Measurements from ENCODE around the gene NEU3. TPM values are rescaled to one million over a fixed set of nuclear protein-coding genes. Genes with fewer than 3 reads are reported as not detected.

NEU3 gene, protein sequence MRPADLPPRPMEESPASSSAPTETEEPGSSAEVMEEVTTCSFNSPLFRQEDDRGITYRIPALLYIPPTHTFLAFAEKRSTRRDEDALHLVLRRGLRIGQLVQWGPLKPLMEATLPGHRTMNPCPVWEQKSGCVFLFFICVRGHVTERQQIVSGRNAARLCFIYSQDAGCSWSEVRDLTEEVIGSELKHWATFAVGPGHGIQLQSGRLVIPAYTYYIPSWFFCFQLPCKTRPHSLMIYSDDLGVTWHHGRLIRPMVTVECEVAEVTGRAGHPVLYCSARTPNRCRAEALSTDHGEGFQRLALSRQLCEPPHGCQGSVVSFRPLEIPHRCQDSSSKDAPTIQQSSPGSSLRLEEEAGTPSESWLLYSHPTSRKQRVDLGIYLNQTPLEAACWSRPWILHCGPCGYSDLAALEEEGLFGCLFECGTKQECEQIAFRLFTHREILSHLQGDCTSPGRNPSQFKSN
- 6.0 TPM for polyA plus RNA-seq (2012; ENCODE audit: low read depth, missing spikeins)

- DNase-seq (ENCODE audit: insufficient read length, low spot score) (peak; percentile 77), FAIRE-seq (peak; percentile 99)
- no peak for TF ChIP-seq POU2F2 (IDR thresholded peaks at IDR 0.05; ENCODE audit: low read depth, low read length)
- TF ChIP-seq POLR2AphosphoS5 (IDR thresholded peaks at IDR 0.05; ENCODE audit: low read depth, low read length) = peak; percentile 88
- TF ChIP-seq POLR2A (IDR thresholded peaks at IDR 0.05; ENCODE audit: low read depth, low read length) = peak; percentile 81
- TF ChIP-seq PAX5 (IDR thresholded peaks at IDR 0.05; ENCODE audit: insufficient read depth, low read length, severe bottlenecking) = no peak
- TF ChIP-seq SPI1 (IDR thresholded peaks at IDR 0.05; ENCODE audit: low read depth, low read length) = no peak
- peak; percentile 44; the same call in 1 of the 2 replicates for TF ChIP-seq TAF1 (IDR thresholded peaks at IDR 0.05; ENCODE audit: low read depth, low read length)
These were observed at the start of gene NEU3 for GRCh38 chr11:74988541-74989259. Gene NEU3 (plus strand): TSS chr11:74988933. CDS start chr11:74989061, 128 bp downstream.

DNA sequence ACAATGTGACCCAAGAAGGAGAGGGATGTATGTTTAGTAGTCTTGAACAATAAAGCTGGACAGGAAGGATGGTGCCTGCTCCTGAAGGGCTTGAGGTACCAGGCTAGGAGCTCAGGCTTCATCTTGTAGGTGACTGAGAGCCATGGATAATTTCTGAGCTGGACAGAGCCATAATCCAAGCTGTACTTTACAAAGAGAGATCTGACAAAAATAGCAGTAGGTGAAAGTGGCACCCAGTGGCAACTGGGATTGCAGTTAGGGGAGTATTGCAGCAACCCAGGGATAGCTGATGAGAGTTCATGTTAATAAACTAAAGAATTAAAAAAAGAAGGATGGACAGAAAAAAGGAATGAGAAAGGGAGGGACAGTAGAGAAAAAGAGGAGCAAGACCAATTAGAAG, 47.2 kb upstream of the NEU3 start:
- DNase-seq (ENCODE audit: insufficient read length, low spot score) = no peak
- no peak for FAIRE-seq
- no peak for TF ChIP-seq POLR2AphosphoS5 (IDR thresholded peaks at IDR 0.05; ENCODE audit: low read depth, low read length)
- no peak for TF ChIP-seq POLR2A (IDR thresholded peaks at IDR 0.05; ENCODE audit: low read depth, low read length)
- TF ChIP-seq PAX5 (IDR thresholded peaks at IDR 0.05; ENCODE audit: insufficient read depth, low read length, severe bottlenecking) = no peak
- no peak for TF ChIP-seq SPI1 (IDR thresholded peaks at IDR 0.05; ENCODE audit: low read depth, low read length)
- TF ChIP-seq TAF1 (IDR thresholded peaks at IDR 0.05; ENCODE audit: low read depth, low read length) = no peak
- TF ChIP-seq POU2F2 (IDR thresholded peaks at IDR 0.05; ENCODE audit: low read depth, low read length) = no peak

DNA sequence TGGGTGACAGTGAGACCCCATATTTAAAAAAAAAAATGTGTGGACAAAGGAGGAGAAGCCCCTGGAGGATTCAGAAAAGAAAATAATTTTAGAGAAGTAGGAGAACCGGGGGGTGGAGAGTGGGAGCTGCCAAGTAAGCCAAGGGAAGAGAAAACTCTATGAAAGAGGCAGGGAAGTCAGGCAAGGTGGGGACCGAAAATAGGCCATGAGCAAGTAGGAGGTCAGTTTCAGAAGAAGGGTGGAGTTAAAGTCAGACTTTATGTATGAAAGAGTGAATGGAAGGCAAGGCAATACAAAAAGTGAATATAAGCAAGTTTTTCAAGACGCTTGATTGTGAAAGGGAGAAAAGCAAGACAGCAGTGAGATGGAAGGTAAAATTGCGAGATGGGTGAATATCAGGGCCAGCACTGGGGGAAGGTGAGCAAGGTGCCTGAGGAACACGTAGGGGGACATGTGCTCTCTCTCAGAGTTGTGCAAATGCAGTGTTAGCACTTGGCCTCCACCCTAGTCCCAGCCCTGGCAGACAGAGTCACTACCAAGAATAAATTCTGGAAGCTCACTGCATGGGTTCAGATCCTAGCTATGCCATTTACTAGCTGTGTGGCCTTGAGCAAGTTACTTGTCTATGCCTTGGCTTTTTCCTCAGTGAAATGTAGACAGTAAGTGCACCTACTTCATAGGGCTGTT, 46.5 kb upstream of the NEU3 start:
- DNase-seq (ENCODE audit: insufficient read length, low spot score) = no peak
- no peak for TF ChIP-seq PAX5 (IDR thresholded peaks at IDR 0.05; ENCODE audit: insufficient read depth, low read length, severe bottlenecking)
- no peak for TF ChIP-seq SPI1 (IDR thresholded peaks at IDR 0.05; ENCODE audit: low read depth, low read length)
- TF ChIP-seq POLR2AphosphoS5 (IDR thresholded peaks at IDR 0.05; ENCODE audit: low read depth, low read length) = no peak
- FAIRE-seq = no peak

DNA sequence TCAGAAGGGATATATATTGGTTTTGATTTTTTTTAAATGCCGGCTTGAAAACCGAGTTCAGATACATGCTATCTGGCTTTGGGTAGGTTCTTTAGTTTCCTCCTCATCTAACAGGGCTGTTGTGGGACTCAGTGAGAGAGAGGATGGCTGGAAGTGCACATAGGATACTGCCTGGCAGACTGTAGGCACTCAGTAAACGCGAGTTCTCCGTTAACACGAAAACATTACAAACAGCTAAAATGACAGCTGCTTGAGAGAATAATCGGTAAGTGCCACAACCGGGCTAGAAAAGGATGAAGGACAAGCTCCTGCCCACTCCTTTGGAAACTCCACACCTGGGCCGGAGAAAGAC, 40.2 kb upstream of the NEU3 start:
- TF ChIP-seq POLR2AphosphoS5 (IDR thresholded peaks at IDR 0.05; ENCODE audit: low read depth, low read length) = no peak
- TF ChIP-seq PAX5 (IDR thresholded peaks at IDR 0.05; ENCODE audit: insufficient read depth, low read length, severe bottlenecking) = no peak
- TF ChIP-seq POLR2A (IDR thresholded peaks at IDR 0.05; ENCODE audit: low read depth, low read length) = no peak
- no peak for TF ChIP-seq SPI1 (IDR thresholded peaks at IDR 0.05; ENCODE audit: low read depth, low read length)
- no peak for TF ChIP-seq POU2F2 (IDR thresholded peaks at IDR 0.05; ENCODE audit: low read depth, low read length)
- no peak for TF ChIP-seq TAF1 (IDR thresholded peaks at IDR 0.05; ENCODE audit: low read depth, low read length)
- FAIRE-seq (no peak), DNase-seq (ENCODE audit: insufficient read length, low spot score) (no peak)

DNA sequence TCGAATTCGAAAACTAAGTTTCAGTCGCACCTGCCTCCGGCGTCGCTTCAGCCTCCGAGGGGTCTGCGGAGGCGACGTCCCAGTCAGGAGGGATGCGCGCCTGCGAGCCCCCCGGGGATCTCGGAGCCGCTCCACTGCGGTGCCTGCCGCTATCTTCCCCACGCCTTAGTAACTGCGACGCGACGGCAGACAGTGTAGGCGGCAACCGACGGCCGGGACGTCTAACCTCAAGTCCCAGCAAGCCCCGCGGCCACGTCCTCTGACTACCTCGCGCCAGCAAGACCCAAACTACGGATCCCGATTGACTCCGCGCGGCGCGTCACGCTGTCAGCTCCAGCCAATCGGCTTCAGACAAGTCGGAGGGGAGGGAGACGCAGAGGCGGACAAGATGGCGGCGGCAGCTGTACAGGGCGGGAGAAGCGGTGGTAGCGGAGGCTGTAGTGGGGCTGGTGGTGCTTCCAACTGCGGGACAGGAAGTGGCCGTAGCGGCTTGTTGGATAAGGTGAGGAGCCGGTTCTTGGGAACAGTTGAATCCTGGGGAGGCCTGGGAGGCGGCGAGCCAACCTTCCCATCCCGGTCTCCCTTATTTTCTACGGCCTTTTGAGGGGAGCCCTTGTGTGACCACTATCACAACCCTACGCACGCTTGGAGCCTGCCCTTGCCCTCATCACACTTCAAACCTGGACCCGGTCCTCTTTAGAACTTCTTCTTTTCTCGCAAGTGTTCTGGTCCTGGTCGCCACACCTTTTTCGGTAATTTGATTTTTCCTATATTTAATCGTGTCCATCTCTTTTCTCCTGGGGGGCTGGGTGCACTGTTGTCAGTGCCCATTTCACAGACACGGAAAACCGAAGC, 39.6 kb upstream of the NEU3 start, which contains the start of the genes SPCS2 and XRRA1:
Gene SPCS2, plus strand, starts transcription at position 369 of the 855 bp plus-strand sequence. Its CDS starts 20 bp downstream, at position 389.
Gene XRRA1, minus strand, starts transcription at position 194 of the 855 bp plus-strand sequence. CDS start 8,213 bp downstream, outside the sequence.
- DNase-seq (ENCODE audit: insufficient read length, low spot score) (peak; percentile 83), FAIRE-seq (peak; percentile 100)
- TF ChIP-seq PAX5 (IDR thresholded peaks at IDR 0.05; ENCODE audit: insufficient read depth, low read length, severe bottlenecking) (peak; percentile 63), SPI1 (IDR thresholded peaks at IDR 0.05; ENCODE audit: low read depth, low read length) (no peak), TAF1 (IDR thresholded peaks at IDR 0.05; ENCODE audit: low read depth, low read length) (peak; percentile 97), POLR2A (IDR thresholded peaks at IDR 0.05; ENCODE audit: low read depth, low read length) (peak; percentile 95), POU2F2 (IDR thresholded peaks at IDR 0.05; ENCODE audit: low read depth, low read length) (no peak; the same call in none of the 2 replicates), POLR2AphosphoS5 (IDR thresholded peaks at IDR 0.05; ENCODE audit: low read depth, low read length) (peak; percentile 94)

GRCh38 chr11:74949753-74950137, 39.0 kb upstream of the NEU3 start:
- TF ChIP-seq TAF1 (IDR thresholded peaks at IDR 0.05; ENCODE audit: low read depth, low read length) = no peak
- TF ChIP-seq POU2F2 (IDR thresholded peaks at IDR 0.05; ENCODE audit: low read depth, low read length) = no peak
- TF ChIP-seq SPI1 (IDR thresholded peaks at IDR 0.05; ENCODE audit: low read depth, low read length) = no peak
- TF ChIP-seq PAX5 (IDR thresholded peaks at IDR 0.05; ENCODE audit: insufficient read depth, low read length, severe bottlenecking) = no peak
- TF ChIP-seq POLR2A (IDR thresholded peaks at IDR 0.05; ENCODE audit: low read depth, low read length) = no peak
- no peak for TF ChIP-seq POLR2AphosphoS5 (IDR thresholded peaks at IDR 0.05; ENCODE audit: low read depth, low read length)
- DNase-seq (ENCODE audit: insufficient read length, low spot score) = no peak
- FAIRE-seq = no peak

GRCh38 chr11:74950374-74950969, 38.3 kb upstream of the NEU3 start:
- TF ChIP-seq POU2F2 (IDR thresholded peaks at IDR 0.05; ENCODE audit: low read depth, low read length) = no peak
- no peak for TF ChIP-seq TAF1 (IDR thresholded peaks at IDR 0.05; ENCODE audit: low read depth, low read length)
- TF ChIP-seq POLR2A (IDR thresholded peaks at IDR 0.05; ENCODE audit: low read depth, low read length) = no peak
- TF ChIP-seq PAX5 (IDR thresholded peaks at IDR 0.05; ENCODE audit: insufficient read depth, low read length, severe bottlenecking) = peak; percentile 95
- FAIRE-seq = peak; percentile 59
- DNase-seq (ENCODE audit: insufficient read length, low spot score) = no peak

GRCh38 chr11:74951226-74951625, 37.5 kb upstream of the NEU3 start:
- DNase-seq (ENCODE audit: insufficient read length, low spot score) = no peak
- no peak for TF ChIP-seq PAX5 (IDR thresholded peaks at IDR 0.05; ENCODE audit: insufficient read depth, low read length, severe bottlenecking)
- TF ChIP-seq POU2F2 (IDR thresholded peaks at IDR 0.05; ENCODE audit: low read depth, low read length) = no peak
- TF ChIP-seq POLR2A (IDR thresholded peaks at IDR 0.05; ENCODE audit: low read depth, low read length) = no peak
- no peak for TF ChIP-seq POLR2AphosphoS5 (IDR thresholded peaks at IDR 0.05; ENCODE audit: low read depth, low read length)
- no peak for TF ChIP-seq TAF1 (IDR thresholded peaks at IDR 0.05; ENCODE audit: low read depth, low read length)
- FAIRE-seq = no peak

All from GM12891 (cell line).